Skeletal muscle tissue (tissue), 4 donors: ENCODE data around the gene SORCS1. TPM values are rescaled to one million over a fixed set of nuclear protein-coding genes. Genes with fewer than 3 reads are reported as not detected.

Source experiments
- H3K27ac ChIP-seq: one replicate; pipeline ENCODE4 v1.7.0; 2013; ENCODE audit warnings: mild to moderate bottlenecking, low read depth, low read length, inconsistent platforms
- H3K27me3 ChIP-seq, 3 donors: one replicate each; pipeline ENCODE4 v1.7.0; 2013; ENCODE audit warnings: low read length in 3 of 3; ENCODE audit not compliant: control insufficient read depth in 3 of 3, insufficient read depth in 3 of 3
- H3K36me3 ChIP-seq, 3 donors: one replicate each; pipeline ENCODE4 v1.7.0; 2013; ENCODE audit warnings: low read length in 3 of 3; ENCODE audit not compliant: control insufficient read depth in 3 of 3, insufficient read depth in 3 of 3
- H3K4me1 ChIP-seq, 3 donors: one replicate each; pipeline ENCODE4 v1.7.0; 2013; ENCODE audit warnings: low read length in 3 of 3, mild to moderate bottlenecking in 3 of 3; ENCODE audit not compliant: control insufficient read depth in 3 of 3, insufficient read depth in 3 of 3
- H3K4me3 ChIP-seq, 3 donors: one replicate each; pipeline ENCODE4 v1.7.0; 2013; ENCODE audit warnings: low read length in 3 of 3
- H3K9ac ChIP-seq, 3 donors: one replicate each; pipeline ENCODE4 v1.7.0; 2013; ENCODE audit warnings: low read length in 3 of 3, mild to moderate bottlenecking in 3 of 3, moderate library complexity in 2 of 3, low read depth in 1 of 3
- H3K9me3 ChIP-seq, 3 donors: one replicate each; pipeline ENCODE4 v1.7.0; 2013; ENCODE audit warnings: low read length in 3 of 3; ENCODE audit not compliant: control insufficient read depth in 3 of 3
- total RNA-seq: library from RNA; depleted of rRNA; stranded (reverse); fragments of >200 nt; gene quantifications from one replicate; pipeline ENCODE4 v1.2.3, GENCODE V29; 2014
- donor health status: Osteomylitis.

SORCS1 gene
- total RNA-seq, 1 donor from 2014 or later, result 4.2 TPM

DNA sequence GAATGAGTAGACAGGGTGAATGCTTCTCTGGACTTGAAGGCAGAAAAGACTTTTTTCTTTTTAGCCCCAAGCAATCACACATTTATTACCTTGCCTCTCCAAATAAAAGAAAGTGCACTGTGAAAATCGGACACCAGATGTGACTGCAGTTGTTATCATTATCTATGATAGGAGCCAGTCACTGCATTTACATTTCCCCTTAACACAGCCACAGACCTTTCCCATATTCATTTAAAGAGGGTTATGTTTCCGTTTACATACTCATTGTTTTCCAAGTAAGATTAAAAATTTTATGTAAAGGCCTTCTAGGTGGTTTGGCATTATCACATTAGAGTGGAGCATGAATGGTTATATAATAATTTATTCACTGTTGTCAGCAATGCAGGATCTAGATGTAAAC is 586.8 kb downstream of the SORCS1 start:
- H3K9me3 ChIP-seq, result no peaks in the 10 kb centered on the region
- H3K4me1 ChIP-seq, result no peaks in the 10 kb centered on the region
- no peak overlapping the region for H3K27ac ChIP-seq
- H3K4me3 ChIP-seq, result no peak overlapping the region
- H3K36me3 ChIP-seq, result no peaks in the 10 kb centered on the region
- H3K27me3 ChIP-seq, result peaks cover 0 to 3% (median 0%) of the 10 kb centered on the region in 3 donors
- H3K9ac ChIP-seq, result no peak overlapping the region

DNA sequence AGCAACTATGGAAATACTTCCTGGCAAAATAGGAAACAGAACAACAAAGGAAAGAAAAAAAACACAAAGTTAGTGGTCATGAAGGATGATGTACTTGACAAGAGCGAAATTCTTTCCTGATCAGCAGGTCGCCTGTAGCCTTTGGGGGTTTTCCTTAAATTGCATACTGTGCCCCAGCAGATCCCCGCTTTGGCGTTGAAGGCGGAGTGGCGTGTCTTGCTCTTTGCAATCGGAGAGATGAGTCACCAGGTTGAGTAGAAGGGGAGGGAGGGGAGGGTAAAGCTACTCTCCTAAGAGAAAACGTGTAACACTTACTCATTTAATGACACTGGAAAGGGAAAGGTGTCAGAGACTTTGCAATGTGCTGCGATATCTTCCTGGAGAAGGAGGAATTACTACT is 587.2 kb downstream of the SORCS1 start:
- Histone ChIP-seq H3K9ac (no peak overlapping the region), H3K36me3 (no peaks in the 10 kb centered on the region), H3K27ac (no peak overlapping the region), H3K27me3 (peaks cover 0 to 3% (median 0%) of the 10 kb centered on the region in 3 donors), H3K4me1 (no peaks in the 10 kb centered on the region), H3K9me3 (no peaks in the 10 kb centered on the region), H3K4me3 (no peak overlapping the region)

DNA sequence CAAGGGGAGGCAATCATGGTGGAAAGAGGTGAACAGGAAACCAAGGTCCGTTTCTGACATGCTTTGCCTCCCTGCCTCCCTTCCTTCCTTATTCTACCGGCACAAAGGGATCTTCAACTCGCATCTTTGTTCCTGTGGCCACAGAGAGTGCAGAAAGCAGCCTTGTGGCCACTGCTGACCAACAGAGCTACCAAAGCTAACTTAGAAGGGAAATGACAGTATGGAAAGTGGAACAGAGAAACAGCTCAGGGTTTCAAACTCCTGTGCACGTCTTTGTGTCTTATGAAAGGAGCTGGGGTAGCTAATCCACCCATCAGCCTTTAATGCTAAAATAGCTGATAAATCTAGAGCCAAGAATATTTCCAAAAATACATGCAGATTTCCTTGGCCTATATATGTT is 588.0 kb downstream of the SORCS1 start:
- Histone ChIP-seq H3K36me3 (no peaks in the 10 kb centered on the region), H3K27ac (no peak overlapping the region), H3K4me3 (no peak overlapping the region), H3K27me3 (peaks cover 0 to 3% (median 0%) of the 10 kb centered on the region in 3 donors), H3K4me1 (no peaks in the 10 kb centered on the region), H3K9ac (no peak overlapping the region), H3K9me3 (no peaks in the 10 kb centered on the region)

DNA sequence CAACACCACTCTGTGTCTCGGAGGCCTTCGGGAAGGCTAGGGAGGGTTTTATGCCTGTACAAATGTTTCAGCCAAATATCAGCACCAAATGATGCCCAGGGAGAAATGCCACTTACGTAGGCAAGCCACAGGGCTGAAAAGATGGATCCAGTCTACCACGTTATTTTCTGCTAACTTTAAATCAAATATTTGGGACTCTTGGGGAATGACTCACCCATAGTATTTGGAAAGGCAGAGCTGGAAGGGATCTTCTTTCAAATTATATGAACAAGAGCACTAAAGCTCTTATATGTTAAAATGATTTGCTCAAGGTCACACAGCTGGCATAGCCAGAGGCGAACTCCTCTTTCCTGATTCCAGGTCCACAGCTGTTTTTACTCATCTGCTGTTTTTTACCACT is 591.4 kb downstream of the SORCS1 start:
- Histone ChIP-seq H3K27me3 (peaks cover 0 to 3% (median 0%) of the 10 kb centered on the region in 3 donors), H3K9me3 (no peaks in the 10 kb centered on the region), H3K4me1 (no peaks in the 10 kb centered on the region), H3K9ac (no peak overlapping the region), H3K27ac (no peak overlapping the region), H3K36me3 (no peaks in the 10 kb centered on the region), H3K4me3 (no peak overlapping the region)

DNA sequence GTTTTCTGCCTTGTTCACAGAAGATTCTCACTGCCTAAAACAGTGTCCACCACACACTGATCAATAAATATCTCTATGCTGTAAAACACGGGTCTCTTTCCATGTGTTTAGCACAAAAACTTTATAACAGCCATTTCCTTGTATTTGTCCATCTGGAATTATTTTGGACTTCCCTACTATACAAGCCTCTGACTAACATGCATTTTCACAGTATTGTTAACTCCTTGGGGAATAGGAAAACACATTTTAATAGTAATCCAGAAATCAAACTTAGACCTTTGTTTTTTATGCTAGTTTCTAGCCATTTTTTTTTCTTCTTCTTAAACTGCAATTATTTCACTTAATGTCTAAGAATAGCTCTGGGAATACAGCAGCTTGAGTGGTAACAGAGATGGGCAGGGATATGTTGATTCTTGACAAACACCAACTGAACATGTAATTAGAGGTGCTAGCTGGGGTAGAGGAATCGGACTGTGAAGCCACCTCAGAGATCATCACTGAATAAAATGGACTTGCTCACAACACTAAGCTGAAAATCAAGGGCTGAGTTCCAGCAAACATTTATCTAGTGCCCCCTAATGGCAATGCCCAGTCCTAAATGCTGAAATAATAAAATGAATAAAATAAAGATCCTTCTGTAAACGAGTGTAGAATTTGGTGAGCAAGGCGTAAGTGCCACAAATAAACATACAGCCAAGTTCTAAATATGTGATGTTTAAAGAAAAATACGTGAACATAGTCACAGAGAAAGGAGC is 593.1 kb downstream of the SORCS1 start:
- no peak overlapping the region for H3K9ac ChIP-seq
- H3K4me3 ChIP-seq, result no peak overlapping the region
- H3K9me3 ChIP-seq, result no peaks in the 10 kb centered on the region
- H3K27me3 ChIP-seq, result peaks cover 0 to 1% (median 0%) of the 10 kb centered on the region in 3 donors
- H3K36me3 ChIP-seq, result no peaks in the 10 kb centered on the region
- no peaks in the 10 kb centered on the region for H3K4me1 ChIP-seq
- no peak overlapping the region for H3K27ac ChIP-seq

DNA sequence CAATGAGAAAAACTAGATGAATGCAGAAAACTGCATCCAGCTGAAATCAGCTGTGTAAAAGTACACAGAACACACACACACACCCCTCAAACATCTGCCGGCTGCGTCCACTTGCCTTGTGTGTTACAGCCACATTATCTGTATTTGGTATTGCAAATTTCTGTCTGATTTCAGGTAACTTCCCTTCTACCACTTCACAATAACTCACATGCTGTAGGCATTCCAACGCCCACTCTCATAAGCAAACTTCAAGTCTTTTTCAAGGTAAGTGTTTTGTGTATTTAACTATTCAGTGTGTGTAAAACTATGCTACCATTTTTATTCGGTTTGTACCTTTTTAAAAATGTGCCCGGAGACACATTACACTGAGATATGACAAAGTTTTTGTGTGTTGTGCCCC is 594.2 kb downstream of the SORCS1 start:
- Histone ChIP-seq H3K4me1 (no peaks in the 10 kb centered on the region), H3K9ac (no peak overlapping the region), H3K9me3 (no peaks in the 10 kb centered on the region), H3K27me3 (no peaks in the 10 kb centered on the region), H3K27ac (no peak overlapping the region), H3K4me3 (no peak overlapping the region), H3K36me3 (no peaks in the 10 kb centered on the region)

DNA sequence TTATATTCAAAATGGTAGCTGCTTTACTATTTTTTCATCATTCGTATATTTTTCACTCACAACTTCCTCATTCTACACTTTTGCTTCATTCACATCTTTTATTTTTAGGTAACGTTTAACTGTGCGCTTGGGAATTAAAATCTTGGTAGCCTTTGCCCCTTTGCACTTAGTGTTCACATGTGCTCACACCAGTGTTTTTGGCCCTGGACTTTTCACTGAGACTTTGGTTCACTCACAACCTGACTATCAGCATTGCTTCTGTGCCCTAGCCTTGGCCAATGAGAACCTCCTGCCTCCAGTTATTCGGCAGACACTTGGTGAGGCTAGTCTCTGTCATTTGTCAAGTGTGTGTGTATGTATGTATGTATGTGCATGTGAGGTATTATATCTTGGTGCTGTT is 596.9 kb downstream of the SORCS1 start:
- Histone ChIP-seq H3K4me3 (no peak overlapping the region), H3K36me3 (no peaks in the 10 kb centered on the region), H3K9me3 (no peaks in the 10 kb centered on the region), H3K27me3 (no peaks in the 10 kb centered on the region), H3K9ac (no peak overlapping the region), H3K27ac (no peak overlapping the region), H3K4me1 (no peaks in the 10 kb centered on the region)

DNA sequence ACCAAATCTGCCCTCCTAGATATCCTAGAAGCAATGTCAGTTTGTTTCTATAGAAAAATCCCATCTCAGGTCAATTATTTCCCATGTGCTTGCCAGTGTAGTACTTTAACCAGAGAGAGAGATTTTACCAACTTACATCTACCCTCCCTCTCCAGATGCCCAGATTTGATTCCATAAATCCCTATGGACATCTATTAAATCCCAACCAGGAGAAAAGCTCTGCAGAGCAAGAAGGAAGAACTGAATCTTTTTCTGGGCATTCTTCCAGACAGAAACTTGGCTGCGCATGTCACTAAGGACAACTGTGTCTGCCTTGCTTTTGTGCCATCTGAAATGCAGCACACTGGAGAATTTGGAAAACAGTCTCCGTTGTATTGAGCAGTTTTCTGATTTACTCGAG is 597.6 kb downstream of the SORCS1 start:
- no peaks in the 10 kb centered on the region for H3K9me3 ChIP-seq
- H3K4me1 ChIP-seq, result no peaks in the 10 kb centered on the region
- no peak overlapping the region for H3K27ac ChIP-seq
- no peaks in the 10 kb centered on the region for H3K27me3 ChIP-seq
- H3K9ac ChIP-seq, result no peak overlapping the region
- H3K36me3 ChIP-seq, result no peaks in the 10 kb centered on the region
- no peak overlapping the region for H3K4me3 ChIP-seq

DNA sequence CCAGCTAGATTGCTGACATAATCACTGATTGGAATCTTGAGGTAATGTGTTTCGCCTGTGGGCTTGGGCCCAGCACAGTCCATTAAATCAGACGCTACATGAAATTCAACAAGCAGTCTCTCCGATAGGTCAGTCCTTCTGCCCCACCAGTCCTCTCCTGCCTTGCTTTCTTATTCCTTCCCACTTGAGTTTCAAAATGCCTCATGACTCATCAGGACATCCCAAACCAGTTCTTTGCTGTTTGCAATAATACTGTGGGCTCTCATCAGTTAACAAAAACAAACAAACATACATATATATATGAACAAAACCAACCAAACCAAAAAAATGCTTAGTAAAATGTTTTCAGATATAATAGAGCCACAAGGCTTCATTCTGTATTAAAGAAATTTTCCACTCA is 599.0 kb downstream of the SORCS1 start:
- H3K27me3 ChIP-seq, result no peaks in the 10 kb centered on the region
- no peak overlapping the region for H3K4me3 ChIP-seq
- H3K36me3 ChIP-seq, result no peaks in the 10 kb centered on the region
- no peak overlapping the region for H3K9ac ChIP-seq
- H3K9me3 ChIP-seq, result no peaks in the 10 kb centered on the region
- no peak overlapping the region for H3K27ac ChIP-seq
- H3K4me1 ChIP-seq, result no peaks in the 10 kb centered on the region

DNA sequence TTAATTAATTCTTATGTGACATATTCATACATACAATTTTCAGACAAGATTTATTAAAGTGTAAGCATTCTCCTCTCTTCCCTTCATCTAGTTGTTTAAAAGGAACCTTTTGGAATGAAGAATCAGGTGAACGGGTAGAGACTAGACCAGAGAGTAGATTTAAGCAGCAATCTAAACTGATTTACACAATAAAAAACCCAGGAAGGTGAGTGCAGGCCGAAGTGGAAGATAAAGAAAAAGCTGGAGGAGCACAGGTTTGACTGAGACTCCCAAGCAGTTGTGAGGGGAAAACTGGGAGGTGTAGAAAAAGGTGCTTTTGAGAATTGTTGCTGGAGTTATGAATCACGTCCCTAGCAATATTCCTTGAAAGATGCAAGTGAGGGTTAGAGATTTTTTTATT is 601.1 kb downstream of the SORCS1 start:
- Histone ChIP-seq H3K27ac (no peak overlapping the region), H3K4me3 (no peak overlapping the region), H3K9me3 (no peaks in the 10 kb centered on the region), H3K4me1 (no peaks in the 10 kb centered on the region), H3K9ac (no peak overlapping the region), H3K27me3 (no peaks in the 10 kb centered on the region), H3K36me3 (no peaks in the 10 kb centered on the region)
